GM23338 (cell line): ENCODE results near the gene NFIA. TPM values are rescaled to one million over a fixed set of nuclear protein-coding genes. Genes with fewer than 3 reads are reported as not detected.
A peak's percentile ranks its signal among the peaks of the same experiment; 100 is the strongest.

Source experiments
- ATAC-seq: fragments of 200-7000 bp; cut with Tn5 transposase; 3 replicates; pipeline ENCODE4 v1.9.1; 2020
- DNase-seq: peaks from one replicate; pipeline ENCODE4 v3.0.0-alpha.2; 2015; ENCODE audit warnings: low spot score
- H2AFZ ChIP-seq: fragments of 200-600 bp; sonication (generic); 2 replicates; pipeline ENCODE4 v1.8.0; 2016; ENCODE audit warnings: antibody characterized with exemption, mild to moderate bottlenecking, moderate library complexity
- H3F3A ChIP-seq: fragments of 200-600 bp; sonication (generic); replicated peaks from 2 replicates; pipeline ENCODE4 v1.8.0; 2017; ENCODE audit warnings: antibody characterized with exemption, mixed run types, low read depth
- H3K27ac ChIP-seq: fragments of 200-600 bp; sonication (generic); 2 replicates; pipeline ENCODE4 v1.6.1; 2016; ENCODE audit warnings: low read depth
- H3K27me3 ChIP-seq: fragments of 200-600 bp; sonication (generic); 2 replicates; pipeline ENCODE4 v1.8.0; 2016; ENCODE audit warnings: mild to moderate bottlenecking, mixed run types, moderate library complexity; ENCODE audit not compliant: insufficient read depth
- H3K36me3 ChIP-seq: fragments of 200-600 bp; sonication (generic); 2 replicates; pipeline ENCODE4 v1.8.0; 2016; ENCODE audit warnings: mild to moderate bottlenecking; ENCODE audit not compliant: insufficient read depth
- H3K4me1 ChIP-seq: fragments of 200-600 bp; sonication (generic); 2 replicates; pipeline ENCODE4 v1.8.0; 2016; ENCODE audit warnings: mild to moderate bottlenecking, moderate library complexity; ENCODE audit not compliant: insufficient read depth
- H3K4me2 ChIP-seq: fragments of 200-600 bp; sonication (generic); 2 replicates; pipeline ENCODE4 v1.7.1; 2017; ENCODE audit warnings: mixed run types
- H3K4me3 ChIP-seq: fragments of 200-600 bp; sonication (generic); 2 replicates; pipeline ENCODE4 v1.6.1; 2016; ENCODE audit warnings: mixed run types
- H3K79me2 ChIP-seq: fragments of 200-600 bp; sonication (generic); replicated peaks from 2 replicates; pipeline ENCODE4 v1.8.0; 2017; ENCODE audit warnings: mild to moderate bottlenecking; ENCODE audit not compliant: insufficient read depth
- H3K9me2 ChIP-seq: fragments of 200-600 bp; sonication (generic); 2 replicates; pipeline ENCODE4 v1.8.0; 2017; ENCODE audit not compliant: insufficient read depth
- H4K20me1 ChIP-seq: fragments of 200-600 bp; sonication (generic); replicated peaks from 2 replicates; pipeline ENCODE4 v1.8.0; 2017; ENCODE audit warnings: mild to moderate bottlenecking; ENCODE audit not compliant: insufficient read depth
- H3K27ac Mint-ChIP-seq: 2 replicates; pipeline ENCODE4 v1.8.0; 2020; ENCODE audit warnings: inconsistent platforms, mild to moderate bottlenecking, moderate library complexity, mixed read lengths
- H3K27me3 Mint-ChIP-seq: 3 replicates; pipeline ENCODE4 v1.8.0; 2022; ENCODE audit warnings: low read depth, mild to moderate bottlenecking, moderate library complexity, mixed read lengths, inconsistent platforms; ENCODE audit not compliant: insufficient read depth, poor library complexity
- H3K36me3 Mint-ChIP-seq: 3 replicates; pipeline ENCODE4 v1.8.0; 2021; ENCODE audit warnings: low read depth, mild to moderate bottlenecking, inconsistent platforms, moderate library complexity, mixed read lengths
- H3K4me1 Mint-ChIP-seq: 3 replicates; pipeline ENCODE4 v1.8.0; 2020; ENCODE audit warnings: mild to moderate bottlenecking, inconsistent platforms, mixed read lengths
- H3K4me3 Mint-ChIP-seq: 3 replicates; pipeline ENCODE4 v1.8.0; 2021; ENCODE audit warnings: moderate library complexity, mild to moderate bottlenecking, inconsistent platforms, mixed read lengths
- H3K9me3 Mint-ChIP-seq: 3 replicates; pipeline ENCODE4 v1.8.0; 2020; ENCODE audit warnings: moderate library complexity, mild to moderate bottlenecking, inconsistent platforms, mixed read lengths
- CREB1 ChIP-seq: fragments of 250-450 bp; sonication (Bioruptor Pico); IDR thresholded peaks from 2 replicates; pipeline ENCODE4 v1.5.0; 2020; ENCODE audit warnings: low read depth, mild to moderate bottlenecking, moderate library complexity
- CTCF ChIP-seq, 2 experiments: fragments of 200-600 bp in 1 of 2; sonication (generic) in 1 of 2; conservative IDR thresholded peaks; 2 replicates each; pipeline versions ENCODE4 v1.5.1 to v1.6.1; 2016 to 2017; ENCODE audit warnings: antibody characterized with exemption in 2 of 2, low read depth in 2 of 2, mild to moderate bottlenecking in 2 of 2, moderate library complexity in 1 of 2
- ETS1 ChIP-seq: IDR thresholded peaks from 2 replicates; pipeline ENCODE4 v1.6.1; 2016; ENCODE audit warnings: antibody characterized with exemption
- EZH2 ChIP-seq: fragments of 200-600 bp; sonication (generic); IDR thresholded peaks from one replicate; pipeline ENCODE4 v1.8.0; 2017; ENCODE audit warnings: antibody characterized with exemption, mild to moderate bottlenecking, low read depth; ENCODE audit not compliant: unreplicated experiment
- EZH2phosphoT487 ChIP-seq: fragments of 200-600 bp; sonication (generic); IDR thresholded peaks from one replicate; pipeline ENCODE4 v1.8.1; 2018; ENCODE audit warnings: antibody characterized with exemption; ENCODE audit not compliant: unreplicated experiment
- JUNB ChIP-seq: IDR thresholded peaks from one replicate; pipeline ENCODE4 v1.6.1; 2016; ENCODE audit warnings: antibody characterized with exemption; ENCODE audit not compliant: unreplicated experiment
- NANOG ChIP-seq: IDR thresholded peaks from 2 replicates; pipeline ENCODE4 v1.6.1; 2016; ENCODE audit warnings: antibody characterized with exemption, borderline replicate concordance
- POLR2AphosphoS5 ChIP-seq: IDR thresholded peaks from 2 replicates; pipeline ENCODE4 v1.6.1; 2016; ENCODE audit warnings: antibody characterized with exemption, low read depth
- REST ChIP-seq: IDR thresholded peaks from one replicate; pipeline ENCODE4 v1.6.1; 2018; ENCODE audit warnings: antibody characterized with exemption; ENCODE audit not compliant: unreplicated experiment
- STAT1 ChIP-seq: IDR thresholded peaks from one replicate; pipeline ENCODE4 v1.6.1; 2016; ENCODE audit warnings: antibody characterized with exemption; ENCODE audit not compliant: unreplicated experiment
- ZNF114 ChIP-seq: fragments of 250-450 bp; sonication (Bioruptor Pico); IDR thresholded peaks from 2 replicates; pipeline ENCODE4 v1.5.0; 2020; ENCODE audit warnings: mild to moderate bottlenecking, moderate library complexity
- ZNF331 ChIP-seq: fragments of 250-450 bp; sonication (Bioruptor Pico); IDR thresholded peaks from 2 replicates; pipeline ENCODE4 v1.5.0; 2020; ENCODE audit warnings: low read depth, mild to moderate bottlenecking, moderate library complexity
- ZNF462 ChIP-seq: fragments of 250-450 bp; sonication (Bioruptor Pico); IDR thresholded peaks from 2 replicates; pipeline ENCODE4 v1.5.0; 2020; ENCODE audit warnings: mild to moderate bottlenecking, moderate library complexity
- polyA plus RNA-seq: library from polyadenylated mRNA; unstranded; fragments of >200 nt; fragmentation: Nextera tagmentation; extraction: Ambion mirVana; gene quantifications from 2 replicates; pipeline ENCODE4 v1.2.1, GENCODE V29; 2016
- total RNA-seq: library from RNA; depleted of rRNA; stranded (reverse); fragments of >200 nt; shearing (Covaris generic); gene quantifications from 2 replicates; pipeline ENCODE4 v1.2.3, GENCODE V29; 2014

NFIA gene
- total and polyA plus RNA-seq, 2 experiments from 2014 or later: 0.97 to 2.3 TPM

- Mint-ChIP-seq H3K27ac (peak overlapping the region; percentile 46; the same call in 1 of the 2 replicates), H3K4me3 (no peak overlapping the region), H3K9me3 (no peaks in the 10 kb centered on the region), H3K27me3 (peaks cover 6% of the 10 kb centered on the region), H3K36me3 (no peaks in the 10 kb centered on the region), H3K4me1 (peaks cover 26% of the 10 kb centered on the region)
- Histone ChIP-seq H2AFZ (no peak overlapping the region), H3K27ac (no peak overlapping the region), H3K4me2 (peak overlapping the region; percentile 10; the same call in 1 of the 2 replicates), H3K79me2 (no peaks in the 10 kb centered on the region), H3K4me3 (no peak overlapping the region), H3K4me1 (peaks cover 14% of the 10 kb centered on the region), H3F3A (no peaks in the 10 kb centered on the region), H3K36me3 (no peaks in the 10 kb centered on the region), H3K9me2 (no peaks in the 10 kb centered on the region), H3K27me3 (no peaks in the 10 kb centered on the region), H4K20me1 (no peaks in the 10 kb centered on the region)
- no peak for DNase-seq
- TF ChIP-seq EZH2 (no peak), POLR2AphosphoS5 (no peak), ZNF331 (CRISPR knock-in tag) (no peak), NANOG (no peak), REST (no peak), EZH2phosphoT487 (no peak), ETS1 (no peak), CREB1 (no peak), CTCF (conservative IDR thresholded peaks at IDR 0.05; ENCODE audit: low read depth in 2 of 2) (no peak), ZNF462 (CRISPR knock-in tag) (no peak), STAT1 (no peak), JUNB (no peak), ZNF114 (no peak)
- ATAC-seq: no peak
Observed at GRCh38 chr1:61269602-61270001, 187.2 kb downstream of the NFIA start.
